Mammary epithelial cell (primary cell): ENCODE measurements around the gene SGCA.

ENCODE experiments used
- CTCF ChIP-seq, 2 donors: IDR thresholded peaks in 1 of 2; conservative IDR thresholded peaks in 1 of 2; 2 replicates each; pipeline ENCODE4 v1.5.1; 2011 to 2012; ENCODE audit warnings: inconsistent platforms in 2 of 2, low read length in 2 of 2, mild to moderate bottlenecking in 2 of 2, control low read depth in 1 of 2, low read depth in 1 of 2; ENCODE audit not compliant: insufficient read depth in 1 of 2; ENCODE audit errors: extremely low read depth in 1 of 2
- EZH2 ChIP-seq: IDR thresholded peaks from 2 replicates; pipeline ENCODE4 v1.6.1; 2012; ENCODE audit warnings: low read length, inconsistent platforms, borderline replicate concordance

- TF ChIP-seq CTCF (conservative IDR thresholded peaks at IDR 0.05 in 1 of 2, IDR thresholded peaks at IDR 0.05 in 1 of 2; ENCODE audit: extremely low read depth in 1 of 2, insufficient read depth in 1 of 2, low read depth in 1 of 2, low read length in 2 of 2) (no peak), EZH2 (no peak)
Measured at GRCh38 chr17:50209472-50210239, 43.9 kb downstream of the SGCA start.
